Measurements from ENCODE around the gene THOC6. TPM values are rescaled to one million over a fixed set of nuclear protein-coding genes. Genes with fewer than 3 reads are reported as not detected.

THOC6 gene
- total RNA-seq, 1 donor from 2014 or later: 18.3 TPM

GRCh38 chr16:2991566-2992261 is 32.1 kb upstream of the THOC6 start:
- DNase-seq (ENCODE audit: low read depth in 2 of 2): no peak

GRCh38 chr16:2992383-2993081 is 31.3 kb upstream of the THOC6 start:
- DNase-seq (ENCODE audit: low read depth in 2 of 2): no peak

- no peak for DNase-seq (ENCODE audit: low read depth in 2 of 2)
Measured at GRCh38 chr16:2996298-2996697, 27.5 kb upstream of the THOC6 start.

DNA sequence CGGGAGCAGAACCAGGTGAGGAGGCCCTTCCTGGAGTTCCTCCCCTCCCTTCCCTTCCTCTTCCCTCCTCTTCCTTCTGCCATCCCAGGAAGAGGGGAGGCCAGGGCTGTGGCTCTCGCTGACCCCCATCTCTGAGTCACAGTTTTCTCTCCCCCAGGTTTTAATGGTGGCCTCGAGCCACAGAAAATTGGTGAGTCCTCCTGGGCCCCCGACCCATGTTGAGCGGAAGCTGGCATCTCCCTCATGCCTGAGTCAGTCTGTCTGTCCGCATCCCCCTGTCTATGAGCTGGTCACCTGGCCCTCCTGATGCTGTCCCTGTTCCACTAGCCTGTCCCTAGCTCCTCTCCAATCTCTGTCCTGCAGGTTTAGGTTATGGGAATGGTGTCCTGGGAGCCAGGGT is 23.9 kb upstream of the THOC6 start:
- DNase-seq (ENCODE audit: low read depth in 2 of 2): no peak

GRCh38 chr16:3000540-3000939 is 23.3 kb upstream of the THOC6 start:
- no peak for DNase-seq (ENCODE audit: low read depth in 2 of 2)

DNA sequence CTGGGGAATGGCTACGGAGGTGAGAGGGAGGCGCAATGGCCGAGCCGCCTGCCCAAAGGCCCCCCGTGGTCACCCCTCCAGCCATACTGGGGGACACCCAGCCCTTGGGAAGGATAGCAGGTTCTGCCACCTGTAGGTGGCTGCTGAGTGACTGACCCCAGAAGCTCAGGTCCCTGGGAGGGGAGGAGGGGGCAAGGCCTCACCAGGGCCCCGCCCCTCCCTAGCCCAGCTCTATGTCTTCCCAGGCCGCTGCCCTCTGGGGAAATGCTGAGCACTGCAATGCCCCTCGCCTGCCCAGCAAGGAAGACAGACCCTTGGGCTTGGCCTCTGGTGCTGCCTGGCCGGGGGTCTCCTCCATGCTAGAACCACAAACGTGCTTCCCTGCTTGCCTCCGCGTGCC is 22.5 kb upstream of the THOC6 start:
- DNase-seq (ENCODE audit: low read depth in 2 of 2): no peak

- peak; percentile 99 to 100 for DNase-seq (ENCODE audit: low read depth in 2 of 2)
Measured at GRCh38 chr16:3003582-3004270, 20.1 kb upstream of the THOC6 start.

- DNase-seq (ENCODE audit: low read depth in 2 of 2): no peak
Measured at GRCh38 chr16:3004319-3004718, 19.5 kb upstream of the THOC6 start.

GRCh38 chr16:3004781-3005284 is 19.0 kb upstream of the THOC6 start:
- no peak for DNase-seq (ENCODE audit: low read depth in 2 of 2)

- DNase-seq (ENCODE audit: low read depth in 2 of 2): no peak
Measured at GRCh38 chr16:3007059-3007956, 16.5 kb upstream of the THOC6 start.

DNA sequence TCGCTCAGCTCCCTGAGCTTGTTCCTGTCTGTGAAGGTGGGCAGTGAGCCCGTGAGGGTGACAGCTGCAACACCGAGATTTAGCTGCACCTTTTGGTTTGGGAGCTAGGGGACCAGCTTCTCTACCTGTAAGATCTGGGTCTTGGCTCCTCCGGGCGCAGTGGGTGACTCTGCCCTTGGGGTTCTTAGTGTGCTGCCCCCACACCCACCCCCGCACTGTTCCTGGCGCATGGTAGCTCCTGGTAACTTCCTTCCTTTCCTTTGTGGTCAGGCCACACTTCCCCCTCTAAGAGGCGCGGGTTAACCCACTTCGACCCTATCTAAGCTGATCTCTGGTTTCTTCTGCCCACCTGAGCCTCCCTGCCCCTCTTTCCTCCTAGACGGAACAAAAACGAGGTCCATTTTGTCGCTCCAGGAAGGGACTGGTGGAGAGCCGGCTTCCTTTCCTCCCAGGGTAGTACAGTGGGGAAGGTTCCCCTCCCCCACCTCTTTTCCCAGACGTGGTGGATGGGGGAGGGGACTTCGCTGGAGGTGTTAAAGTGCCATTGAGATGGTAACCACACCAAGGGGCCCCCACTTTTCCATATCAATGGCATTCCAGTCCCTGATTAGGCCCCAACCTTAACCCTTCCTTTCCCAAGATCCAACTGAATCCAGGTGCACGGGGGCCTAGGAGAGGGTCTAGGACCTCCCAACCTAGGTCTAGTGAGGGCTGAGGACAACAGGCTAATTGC is 15.7 kb upstream of the THOC6 start:
- peak in 1 of 2 donors; percentile 29 for DNase-seq (ENCODE audit: low read depth in 2 of 2)

- DNase-seq (ENCODE audit: low read depth in 2 of 2): no peak
Measured at GRCh38 chr16:3008690-3009037, 15.2 kb upstream of the THOC6 start.

- DNase-seq (ENCODE audit: low read depth in 2 of 2): no peak
Measured at GRCh38 chr16:3009568-3010390, 14.1 kb upstream of the THOC6 start.

- no peak for DNase-seq (ENCODE audit: low read depth in 2 of 2)
Measured at GRCh38 chr16:3010510-3010909, 13.3 kb upstream of the THOC6 start.

- DNase-seq (ENCODE audit: low read depth in 2 of 2): no peak
Measured at GRCh38 chr16:3012246-3012645, 11.6 kb upstream of the THOC6 start.

DNA sequence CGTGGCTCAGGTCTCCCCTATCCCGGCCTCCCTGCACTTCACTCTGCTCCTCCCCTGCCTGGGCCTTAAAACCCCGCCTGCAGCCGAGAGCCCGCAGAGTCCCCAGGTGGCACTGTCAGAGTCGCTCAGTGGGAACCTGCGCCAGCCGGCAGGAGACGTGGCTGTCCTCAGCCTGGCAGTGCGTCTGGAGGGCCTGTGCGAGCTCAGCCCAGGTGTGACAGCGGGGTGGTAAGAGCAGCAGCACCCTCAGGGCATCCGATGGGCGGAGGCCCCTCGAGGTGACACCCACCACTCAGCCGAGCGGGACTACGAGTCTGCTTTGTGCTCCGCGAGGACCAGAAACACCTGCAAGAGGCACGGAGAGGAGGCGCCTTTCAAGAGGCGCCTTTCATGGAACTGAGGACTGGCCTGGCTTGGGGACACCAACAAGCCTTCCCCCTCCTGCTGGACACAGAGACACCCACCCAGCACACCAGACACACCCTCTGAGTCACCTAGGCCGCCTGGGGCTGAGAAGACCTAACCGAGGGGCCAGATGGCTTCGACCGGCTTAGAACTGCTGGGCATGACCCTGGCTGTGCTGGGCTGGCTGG is 10.9 kb upstream of the THOC6 start, which contains the start of gene CLDN9:
Gene CLDN9 (plus strand): TSS at position 96 of the 593 bp plus-strand sequence. CDS start 440 bp downstream, at position 536.
- no peak for DNase-seq (ENCODE audit: low read depth in 2 of 2)

- DNase-seq (ENCODE audit: low read depth in 2 of 2): no peak
Measured at GRCh38 chr16:3013491-3013951, 10.3 kb upstream of the THOC6 start.

DNA sequence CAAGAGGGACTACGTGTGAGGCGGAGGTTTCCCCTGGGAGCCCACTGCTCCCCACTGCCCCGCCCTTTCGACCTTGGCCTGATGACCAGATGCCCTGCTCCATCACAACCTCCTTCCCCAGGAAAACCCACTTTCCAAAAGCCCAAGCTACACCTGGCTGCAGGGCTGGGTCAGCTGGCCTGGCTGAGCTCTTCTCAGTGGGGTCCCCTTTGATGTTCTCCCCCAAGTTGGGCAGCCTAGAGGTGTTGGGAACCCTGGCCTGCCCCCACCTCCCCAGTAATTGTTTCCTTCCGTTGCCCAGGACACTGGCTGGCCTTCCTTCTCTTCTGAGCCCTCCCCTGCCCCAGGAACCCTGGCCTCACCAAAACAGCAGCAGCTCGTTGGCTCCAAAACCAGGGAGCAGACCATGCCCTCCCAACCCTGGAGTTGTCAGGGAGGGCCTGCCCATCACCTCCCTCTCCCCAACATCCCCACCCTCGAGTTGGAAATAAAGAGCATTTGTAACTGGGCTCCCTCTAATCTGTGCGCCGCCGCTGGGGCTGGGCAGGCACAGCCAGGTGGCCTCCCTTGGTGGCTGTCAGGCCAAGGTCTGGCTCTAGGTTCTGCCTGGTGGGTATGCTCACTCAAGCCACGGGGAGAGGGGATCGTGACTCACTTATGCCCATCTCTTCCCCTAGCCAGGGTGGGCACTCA is 9.7 kb upstream of the THOC6 start:
- no peak for DNase-seq (ENCODE audit: low read depth in 2 of 2)

GRCh38 chr16:3014971-3015370 is 8.9 kb upstream of the THOC6 start:
- no peak for DNase-seq (ENCODE audit: low read depth in 2 of 2)
